ENCODE results near the gene CFAP74. TPM values are rescaled to one million over a fixed set of nuclear protein-coding genes. Genes with fewer than 3 reads are reported as not detected.

The CFAP74 gene
- total RNA-seq, 1 experiment from 2014 or later: not detected

- BruUV-seq (replicated peaks): no TSS peak
- CTCF ChIA-PET: interaction anchor here (0.6 to 5.2 kb wide), 19 partner anchors 8 to 1028 kb away, joined by 3 to 129 read pairs (median 5); no protein-coding TSS in a partner anchor
- peak; percentile 75 for DNase-seq (ENCODE audit: unreplicated experiment)
- Mint-ChIP-seq H3K4me1 (ENCODE audit: insufficient read depth, unreplicated experiment) (peaks cover 5% of the 10 kb centered on the region), H3K27me3 (ENCODE audit: insufficient read depth, unreplicated experiment) (no peaks in the 10 kb centered on the region), H3K4me3 (ENCODE audit: unreplicated experiment) (no peak overlapping the region), H3K36me3 (ENCODE audit: insufficient read depth, unreplicated experiment) (peaks cover 11% of the 10 kb centered on the region), H3K27ac (ENCODE audit: low read depth, unreplicated experiment) (no peak overlapping the region), H3K9me3 (ENCODE audit: unreplicated experiment) (no peaks in the 10 kb centered on the region)
- POLR2A ChIA-PET: no interaction called here
- intact Hi-C loops (cut with micrococcal nuclease): loop anchor here (1.0 kb wide), 2 partner anchors 86 to 102 kb away; no protein-coding TSS in a partner anchor
- TF ChIP-seq CTCF (IDR thresholded peaks at IDR 0.05; ENCODE audit: unreplicated experiment): peak; percentile 83
Measured at GRCh38 chr1:2046174-2046917, 42.8 kb upstream of the CFAP74 start.

GRCh38 chr1:2045468-2046173, 42.0 kb upstream of the CFAP74 start:
- no peaks in the 10 kb centered on the region for H3K9me3 Mint-ChIP-seq (ENCODE audit: unreplicated experiment)
- peaks cover 5% of the 10 kb centered on the region for H3K4me1 Mint-ChIP-seq (ENCODE audit: insufficient read depth, unreplicated experiment)
- CTCF ChIA-PET: interaction anchor here (0.6 to 5.2 kb wide), 22 partner anchors 9 to 517 kb away, joined by 3 to 129 read pairs (median 5); partner anchors contain the start of genes CALML6 and GABRD
- no TSS peak for BruUV-seq (replicated peaks)
- POLR2A ChIA-PET: no interaction called here
- H3K27ac Mint-ChIP-seq (ENCODE audit: low read depth, unreplicated experiment): no peak overlapping the region
- H3K27me3 Mint-ChIP-seq (ENCODE audit: insufficient read depth, unreplicated experiment): no peaks in the 10 kb centered on the region
- H3K4me3 Mint-ChIP-seq (ENCODE audit: unreplicated experiment): no peak overlapping the region
- TF ChIP-seq CTCF (IDR thresholded peaks at IDR 0.05; ENCODE audit: unreplicated experiment): no peak
- DNase-seq (ENCODE audit: unreplicated experiment): no peak
- intact Hi-C loops (cut with micrococcal nuclease): loop anchor here (1.0 kb wide), 2 partner anchors 85 to 101 kb away; no protein-coding TSS in a partner anchor
- H3K36me3 Mint-ChIP-seq (ENCODE audit: insufficient read depth, unreplicated experiment): peaks cover 11% of the 10 kb centered on the region

GRCh38 chr1:2044510-2045319, 41.1 kb upstream of the CFAP74 start:
- H3K27me3 Mint-ChIP-seq (ENCODE audit: insufficient read depth, unreplicated experiment): no peaks in the 10 kb centered on the region
- POLR2A ChIA-PET: interaction anchor here (1.5 to 1.6 kb wide), 2 partner anchors 84 to 135 kb away, joined by 3 to 8 read pairs; no protein-coding TSS in a partner anchor
- no TSS peak for BruUV-seq (replicated peaks)

More at GRCh38 chr1:2044510-2045319, 41.1 kb upstream of the CFAP74 start:
- no peaks in the 10 kb centered on the region for H3K9me3 Mint-ChIP-seq (ENCODE audit: unreplicated experiment)
- intact Hi-C loops (cut with micrococcal nuclease): no loop called here
- H3K27ac Mint-ChIP-seq (ENCODE audit: low read depth, unreplicated experiment): no peak overlapping the region
- H3K4me3 Mint-ChIP-seq (ENCODE audit: unreplicated experiment): no peak overlapping the region
- peaks cover 5% of the 10 kb centered on the region for H3K4me1 Mint-ChIP-seq (ENCODE audit: insufficient read depth, unreplicated experiment)
- peaks cover 11% of the 10 kb centered on the region for H3K36me3 Mint-ChIP-seq (ENCODE audit: insufficient read depth, unreplicated experiment)
- peak; percentile 88 for TF ChIP-seq CTCF (IDR thresholded peaks at IDR 0.05; ENCODE audit: unreplicated experiment)
- CTCF ChIA-PET: interaction anchor here (0.6 to 5.2 kb wide), 43 partner anchors 8 to 603 kb away, joined by 3 to 129 read pairs (median 4); partner anchors contain the start of genes CALML6 and GABRD
- DNase-seq (ENCODE audit: unreplicated experiment): peak; percentile 56

All from MCF 10A (cell line).